ENCODE data around the gene PTTG1IP. TPM values are rescaled to one million over a fixed set of nuclear protein-coding genes. Genes with fewer than 3 reads are reported as not detected.

PTTG1IP gene
- total and polyA plus RNA-seq, 2 of the 13 experiments (the other 11 are each of a cell fraction or from before 2014, with no cell fraction given) = 161 to 700 TPM

- TF ChIP-seq ZNF776 (CRISPR knock-in tag; IDR thresholded peaks at IDR 0.05) (no peak), ETV5 (CRISPR knock-in tag; IDR thresholded peaks at IDR 0.05; ENCODE audit: borderline replicate concordance) (peak; percentile 88), ASH2L (IDR thresholded peaks at IDR 0.05; ENCODE audit: insufficient read length, low read depth, low read length) (peak; percentile 43), ARID3A (IDR thresholded peaks at IDR 0.05; ENCODE audit: low read depth, low read length) (no peak), ZNF557 (CRISPR knock-in tag; IDR thresholded peaks at IDR 0.05) (no peak), HMG20A (CRISPR knock-in tag; IDR thresholded peaks at IDR 0.05; ENCODE audit: borderline replicate concordance) (no peak), ZIK1 (CRISPR knock-in tag; IDR thresholded peaks at IDR 0.05; ENCODE audit: borderline replicate concordance, low read depth) (no peak; the same call in 1 of the 2 replicates), CREB1 (IDR thresholded peaks at IDR 0.05) (no peak; the same call in 1 of the 2 replicates), CREB1 (CRISPR knock-in tag; IDR thresholded peaks at IDR 0.05) (no peak), ZNF83 (CRISPR knock-in tag; IDR thresholded peaks at IDR 0.05; ENCODE audit: borderline replicate concordance) (no peak; the same call in 1 of the 2 replicates), ZNF598 (CRISPR knock-in tag; IDR thresholded peaks at IDR 0.05; ENCODE audit: borderline replicate concordance) (peak; percentile 41; the same call in 1 of the 2 replicates), SCMH1 (CRISPR knock-in tag; IDR thresholded peaks at IDR 0.05; ENCODE audit: borderline replicate concordance) (no peak), TAF15 (IDR thresholded peaks at IDR 0.05; ENCODE audit: low read depth, low read length, poor library complexity, severe bottlenecking) (no peak), ZFP36 (IDR thresholded peaks at IDR 0.05; ENCODE audit: borderline replicate concordance, low read depth, low read length, partially characterized antibody) (no peak), ZMYM4 (CRISPR knock-in tag; IDR thresholded peaks at IDR 0.05) (0 out of 2 replicates have a peak, but pooled peaks have one; percentile 45), ZSCAN20 (CRISPR knock-in tag; IDR thresholded peaks at IDR 0.05; ENCODE audit: borderline replicate concordance) (no peak), NFIC (IDR thresholded peaks at IDR 0.05; ENCODE audit: low read length) (no peak), SMC3 (IDR thresholded peaks at IDR 0.05; ENCODE audit: low read length) (no peak), THYN1 (CRISPR knock-in tag; IDR thresholded peaks at IDR 0.05; ENCODE audit: borderline replicate concordance, low read depth) (no peak), RBM22 (optimal IDR thresholded peaks at IDR 0.05; ENCODE audit: low read length) (no peak), ZBTB37 (CRISPR knock-in tag; IDR thresholded peaks at IDR 0.05) (no peak), YY1 (IDR thresholded peaks at IDR 0.05; ENCODE audit: insufficient read depth, insufficient replicate concordance, low read depth, low read length) (peak; percentile 55), RXRA (CRISPR knock-in tag; IDR thresholded peaks at IDR 0.05) (no peak), ZNF18 (CRISPR knock-in tag; IDR thresholded peaks at IDR 0.05; ENCODE audit: insufficient replicate concordance) (no peak), CENPT (CRISPR knock-in tag; IDR thresholded peaks at IDR 0.05; ENCODE audit: low read depth) (no peak)
Measured at GRCh38 chr21:44873356-44874239, at the start of gene PTTG1IP (continued).

All from HepG2 (cell line).